Peyer's patch (tissue), 4 donors: ENCODE measurements around the gene ARHGEF38.

Experiments used
- CTCF ChIP-seq, 6 experiments: fragments of 450-650 bp in 4 of 6; fragments of 200-600 bp in 2 of 6; sonication (generic) in 1 of 6; IDR thresholded peaks; one replicate each; pipeline ENCODE4 v1.5.1; 2017 to 2019; ENCODE audit warnings: antibody characterized with exemption in 6 of 6, mild to moderate bottlenecking in 3 of 6, moderate library complexity in 1 of 6
- POLR2A ChIP-seq, 2 donors: fragments of 450-650 bp; IDR thresholded peaks; one replicate each; pipeline ENCODE4 v1.5.1; 2017; ENCODE audit warnings: antibody characterized with exemption in 2 of 2, mild to moderate bottlenecking in 2 of 2, moderate library complexity in 2 of 2

DNA sequence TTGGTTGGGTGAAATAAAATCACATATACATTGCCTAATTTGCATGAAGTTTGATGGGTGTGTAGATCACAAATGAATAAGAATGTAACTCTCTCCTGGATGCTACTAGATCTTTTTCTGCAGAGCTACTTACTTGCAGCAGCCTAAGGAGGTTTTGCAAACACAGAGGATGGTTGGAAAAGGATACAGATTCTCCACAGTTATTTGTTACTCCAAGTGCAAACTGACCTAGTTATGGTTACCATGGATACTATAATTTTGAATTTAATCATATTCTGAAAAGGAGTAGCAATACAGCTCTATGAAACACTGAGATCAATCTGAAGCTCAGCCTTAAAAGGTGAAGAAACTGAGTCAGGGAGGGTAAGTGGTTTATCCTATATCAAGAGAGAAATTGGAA, 9.1 kb upstream of the ARHGEF38 start:
- TF ChIP-seq CTCF (IDR thresholded peaks at IDR 0.05), result no peak
- TF ChIP-seq POLR2A (IDR thresholded peaks at IDR 0.05), result no peak
